ENCODE results near the gene GJC2. TPM values are rescaled to one million over a fixed set of nuclear protein-coding genes. Genes with fewer than 3 reads are reported as not detected.
"Not testable (repeated sequence)": the region's sequence is repeated elsewhere in the genome, so short reads cannot be mapped to it uniquely, and the experiment has no call there.

GJC2 gene
- total RNA-seq, result 2.8 TPM

DNA sequence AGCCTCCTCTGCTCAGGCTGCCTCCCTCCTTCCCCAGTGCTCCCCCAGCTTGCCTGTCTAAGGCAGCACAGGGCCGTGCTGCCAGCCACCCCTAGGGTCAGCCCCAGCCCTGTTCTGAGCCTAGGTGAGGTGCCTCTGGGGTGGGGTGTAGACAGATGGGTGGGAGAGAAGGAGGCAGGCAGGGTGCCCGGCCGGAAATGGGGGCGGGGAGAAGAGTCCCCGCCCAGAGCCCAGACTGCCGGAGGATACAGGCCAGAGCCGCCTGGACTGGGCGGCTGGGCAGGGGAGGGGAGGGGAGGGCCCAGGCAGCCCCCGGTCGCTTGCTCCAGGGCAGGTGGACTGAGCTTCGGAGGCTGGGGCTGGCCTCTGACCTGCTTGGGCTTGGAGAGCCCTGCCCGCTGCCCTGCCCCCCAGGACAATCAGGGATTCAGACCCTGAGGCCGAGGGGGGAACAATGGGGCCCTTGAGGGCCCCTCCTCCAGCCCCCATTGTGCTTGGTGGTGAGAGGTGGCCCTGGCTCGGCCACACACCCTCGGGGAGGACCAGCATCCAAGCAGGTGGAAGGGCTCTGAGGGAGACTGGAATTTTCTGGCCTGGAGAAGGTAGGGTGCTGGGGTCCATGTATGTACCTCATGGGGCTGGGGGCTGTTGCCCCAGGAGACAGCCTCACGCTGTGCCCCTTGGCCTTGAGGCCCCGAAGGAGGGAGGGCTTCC lies at the start of gene GJC2:
TSS of gene GJC2 (plus strand) at position 525 of the 714 bp plus-strand sequence. CDS start 7,829 bp downstream, outside the sequence.
- DNase-seq (ENCODE audit: low spot score), result no peak

GRCh38 chr1:228100822-228101613 lies 48.7 kb upstream of the GJC2 start:
- DNase-seq (ENCODE audit: low spot score), result no peak

DNA sequence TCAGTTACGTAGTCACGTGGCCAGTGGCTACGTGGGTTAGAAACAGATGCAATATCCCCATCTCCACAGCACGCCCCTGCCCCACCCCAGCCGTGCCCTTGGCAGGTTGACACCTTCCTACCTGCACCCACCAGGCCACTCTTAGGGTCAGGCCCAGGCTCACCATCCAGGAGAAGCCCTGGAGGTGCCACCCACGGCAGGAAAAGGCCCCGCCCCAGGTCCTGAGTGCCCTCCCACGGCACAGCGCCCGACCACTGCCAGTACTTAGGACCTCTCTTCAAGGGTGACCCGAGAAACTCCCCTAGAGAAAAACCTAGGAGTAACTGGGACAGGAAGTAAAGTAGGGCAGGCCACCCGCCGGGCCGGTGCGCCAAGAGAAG lies 48.1 kb upstream of the GJC2 start:
- DNase-seq (ENCODE audit: low spot score), result no peak

GRCh38 chr1:228101994-228102790 lies 47.5 kb upstream of the GJC2 start:
- no peak for DNase-seq (ENCODE audit: low spot score)

GRCh38 chr1:228102791-228103620 lies 46.7 kb upstream of the GJC2 start, which contains the start of gene C1orf35:
C1orf35 (minus strand) TSS chr1:228103325; CDS start chr1:228103227, 98 bp downstream.
- DNase-seq (ENCODE audit: low spot score), result peak; percentile 94

DNA sequence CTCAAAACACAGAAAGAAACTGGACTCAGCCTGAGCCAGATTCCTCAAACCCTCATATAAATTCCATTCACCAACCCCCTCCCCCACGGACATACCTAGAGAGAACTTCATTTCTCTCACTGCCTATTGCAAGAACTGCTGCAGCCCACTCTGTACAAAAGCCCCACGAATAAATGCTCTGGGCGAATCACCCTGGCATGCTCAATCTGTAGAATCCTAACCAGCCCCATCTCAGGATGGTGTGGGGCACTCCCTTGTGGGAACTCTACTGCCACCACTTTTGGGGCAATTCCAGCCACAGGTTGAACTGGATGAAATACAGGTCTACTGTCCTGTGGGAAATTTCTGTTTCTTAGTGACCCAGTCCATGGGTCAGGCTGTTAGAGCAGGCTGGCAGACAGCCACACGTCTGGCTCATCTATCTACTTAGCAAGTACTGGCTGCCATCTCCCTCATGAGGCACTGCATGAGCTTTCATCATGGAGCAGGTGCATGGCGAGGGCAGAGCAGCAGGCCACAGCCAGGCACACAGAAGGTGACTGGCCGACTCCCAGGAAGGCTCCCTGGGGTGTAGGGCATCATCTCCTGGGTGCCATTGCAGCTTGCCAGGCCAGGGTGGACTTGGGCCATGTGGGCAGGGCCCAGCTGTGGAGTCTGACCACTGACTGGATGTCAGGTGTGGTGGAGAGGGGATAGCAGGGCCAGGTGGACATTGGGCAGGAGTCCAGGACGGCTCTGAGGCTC lies 45.0 kb upstream of the GJC2 start:
- DNase-seq (ENCODE audit: low spot score), result no peak

- DNase-seq (ENCODE audit: low spot score), result no peak
These were observed 44.3 kb upstream of the GJC2 start for GRCh38 chr1:228105270-228105995.

- no peak for DNase-seq (ENCODE audit: low spot score)
These were observed 43.5 kb upstream of the GJC2 start for GRCh38 chr1:228105996-228106799.

DNA sequence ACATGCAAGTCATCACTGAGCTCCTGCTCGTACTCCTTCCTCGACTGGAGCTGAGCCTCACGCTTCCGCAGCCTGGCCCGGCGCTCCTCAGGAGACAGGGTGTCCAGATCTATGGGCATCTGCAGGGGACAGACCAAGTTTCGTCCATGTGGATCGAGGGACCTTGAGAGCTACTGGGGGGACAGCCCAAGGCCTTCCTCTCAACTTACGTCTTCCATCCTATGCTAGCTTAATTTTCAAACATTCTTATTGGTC lies 43.0 kb upstream of the GJC2 start:
- no peak for DNase-seq (ENCODE audit: low spot score)

GRCh38 chr1:228107636-228108035 lies 42.1 kb upstream of the GJC2 start:
- no peak for DNase-seq (ENCODE audit: low spot score)

- no peak for DNase-seq (ENCODE audit: low spot score)
These were observed 41.6 kb upstream of the GJC2 start for GRCh38 chr1:228108055-228108690.

GRCh38 chr1:228108742-228109072 lies 41.0 kb upstream of the GJC2 start:
- no peak for DNase-seq (ENCODE audit: low spot score)

- DNase-seq (ENCODE audit: low spot score), result peak; percentile 99
These were observed 40.4 kb upstream of the GJC2 start, which contains the start of gene MRPL55 for GRCh38 chr1:228109073-228109961. MRPL55 (minus strand) TSS chr1:228109299; CDS start chr1:228108260, 1,039 bp downstream.

DNA sequence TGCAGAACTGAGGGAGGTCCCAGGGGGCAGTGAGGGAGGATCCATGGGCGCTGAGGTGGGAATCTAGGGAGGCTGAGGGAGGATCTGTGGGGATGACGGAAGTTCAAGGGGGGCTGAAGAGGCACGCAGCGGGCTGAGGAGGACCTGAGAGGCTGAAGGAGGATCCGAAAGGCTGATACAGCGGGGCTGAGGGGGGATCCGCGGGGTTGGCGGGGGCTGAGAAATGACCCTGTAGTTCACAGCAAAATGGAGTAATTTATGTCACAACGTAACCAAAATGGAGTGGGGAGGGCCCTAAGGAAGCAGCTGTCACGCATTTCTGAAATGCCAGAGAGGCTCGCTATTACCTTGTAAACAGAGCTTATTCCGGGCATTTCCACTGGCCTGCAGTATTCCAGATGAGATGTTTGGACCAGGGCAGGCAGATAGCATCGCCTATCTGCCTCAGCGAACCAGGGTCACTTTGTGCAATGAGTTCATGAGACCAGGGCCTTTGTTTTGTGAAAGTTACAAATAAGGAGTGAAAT lies 39.7 kb upstream of the GJC2 start:
- DNase-seq (ENCODE audit: low spot score), result no peak

DNA sequence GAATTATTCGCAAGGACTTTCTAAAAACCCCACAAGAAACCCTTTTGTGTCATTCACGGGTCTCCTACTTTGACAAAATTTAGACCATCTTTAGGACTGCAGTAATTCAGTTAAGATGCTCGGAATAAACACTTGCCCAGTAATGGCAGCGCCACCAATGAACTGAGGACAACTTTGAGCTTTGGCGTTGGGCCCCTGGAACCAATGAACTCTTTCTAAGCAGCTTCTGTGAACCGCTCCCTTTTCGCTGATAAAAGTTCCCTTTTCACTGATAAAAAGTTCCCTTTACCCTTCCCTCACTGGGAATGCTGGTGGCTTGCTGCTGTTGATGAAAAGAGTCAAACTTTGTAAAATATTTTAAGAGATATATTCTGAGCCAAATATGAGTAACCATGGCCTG lies 39.2 kb upstream of the GJC2 start:
- DNase-seq (ENCODE audit: low spot score), result no peak

DNA sequence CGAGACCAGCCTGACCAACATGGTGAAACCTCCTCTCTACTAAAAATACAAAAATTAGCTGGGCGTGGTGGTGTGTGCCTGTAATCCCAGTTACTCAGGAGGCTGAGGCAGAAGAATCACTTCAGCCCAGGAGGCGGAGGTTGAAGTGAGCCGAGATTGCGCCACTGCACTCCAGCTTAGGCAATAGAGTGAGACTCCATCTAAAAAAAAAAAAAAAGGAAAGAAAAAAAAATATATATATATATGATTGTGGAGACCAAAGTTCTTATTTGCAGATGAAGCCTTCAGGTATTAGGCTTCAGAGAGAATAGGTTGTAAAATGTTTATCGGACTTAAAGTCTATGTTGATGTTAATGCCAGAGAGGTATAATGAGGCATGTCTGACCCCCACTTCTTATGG lies 38.4 kb upstream of the GJC2 start:
- not testable (repeated sequence) for DNase-seq (ENCODE audit: low spot score)

- DNase-seq (ENCODE audit: low spot score), result no peak
These were observed 37.6 kb upstream of the GJC2 start for GRCh38 chr1:228112167-228112566.

DNA sequence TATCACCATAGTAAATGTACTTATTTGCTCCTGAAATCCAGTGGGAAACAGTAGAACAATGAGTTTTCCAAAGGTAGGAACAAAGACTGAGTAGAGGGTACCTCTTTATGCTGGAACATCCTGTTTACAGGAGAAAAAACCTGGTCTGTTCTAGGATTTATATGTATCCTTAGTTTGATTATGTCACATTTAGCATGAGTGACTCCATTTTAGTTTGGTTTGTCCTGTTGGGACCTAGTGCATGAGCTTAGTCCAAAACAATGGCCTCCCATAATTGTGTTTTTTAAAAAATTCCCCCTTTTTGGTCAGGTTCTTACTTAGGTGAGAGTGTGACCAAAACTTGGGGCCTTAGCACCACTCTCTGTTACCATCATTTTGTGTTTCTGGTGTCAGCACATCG lies 37.1 kb upstream of the GJC2 start:
- no peak for DNase-seq (ENCODE audit: low spot score)

Data from mucosa of gallbladder (tissue), 1 donor.